ENCODE results near the gene PRDM11.

Gene PRDM11

GRCh38 chr11:45165806-45166603 is 19.6 kb downstream of the PRDM11 start:
- H3K27ac ChIP-seq = no peak overlapping the region
- TF ChIP-seq, protein P1, sequence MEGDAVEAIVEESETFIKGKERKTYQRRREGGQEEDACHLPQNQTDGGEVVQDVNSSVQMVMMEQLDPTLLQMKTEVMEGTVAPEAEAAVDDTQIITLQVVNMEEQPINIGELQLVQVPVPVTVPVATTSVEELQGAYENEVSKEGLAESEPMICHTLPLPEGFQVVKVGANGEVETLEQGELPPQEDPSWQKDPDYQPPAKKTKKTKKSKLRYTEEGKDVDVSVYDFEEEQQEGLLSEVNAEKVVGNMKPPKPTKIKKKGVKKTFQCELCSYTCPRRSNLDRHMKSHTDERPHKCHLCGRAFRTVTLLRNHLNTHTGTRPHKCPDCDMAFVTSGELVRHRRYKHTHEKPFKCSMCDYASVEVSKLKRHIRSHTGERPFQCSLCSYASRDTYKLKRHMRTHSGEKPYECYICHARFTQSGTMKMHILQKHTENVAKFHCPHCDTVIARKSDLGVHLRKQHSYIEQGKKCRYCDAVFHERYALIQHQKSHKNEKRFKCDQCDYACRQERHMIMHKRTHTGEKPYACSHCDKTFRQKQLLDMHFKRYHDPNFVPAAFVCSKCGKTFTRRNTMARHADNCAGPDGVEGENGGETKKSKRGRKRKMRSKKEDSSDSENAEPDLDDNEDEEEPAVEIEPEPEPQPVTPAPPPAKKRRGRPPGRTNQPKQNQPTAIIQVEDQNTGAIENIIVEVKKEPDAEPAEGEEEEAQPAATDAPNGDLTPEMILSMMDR (conservative IDR thresholded peaks at IDR 0.05) = no peak

GRCh38 chr11:45166604-45166897 is 20.1 kb downstream of the PRDM11 start:
- TF ChIP-seq, protein P1 (conservative IDR thresholded peaks at IDR 0.05) = no peak
- H3K27ac ChIP-seq = no peak overlapping the region

- TF ChIP-seq, protein P1 (conservative IDR thresholded peaks at IDR 0.05) = no peak
- no peak overlapping the region for H3K27ac ChIP-seq
Observed at GRCh38 chr11:45167283-45167682, 20.8 kb downstream of the PRDM11 start.

GRCh38 chr11:45168366-45169130 is 22.1 kb downstream of the PRDM11 start:
- TF ChIP-seq, protein P1 (conservative IDR thresholded peaks at IDR 0.05) = no peak
- no peak overlapping the region for H3K27ac ChIP-seq

DNA sequence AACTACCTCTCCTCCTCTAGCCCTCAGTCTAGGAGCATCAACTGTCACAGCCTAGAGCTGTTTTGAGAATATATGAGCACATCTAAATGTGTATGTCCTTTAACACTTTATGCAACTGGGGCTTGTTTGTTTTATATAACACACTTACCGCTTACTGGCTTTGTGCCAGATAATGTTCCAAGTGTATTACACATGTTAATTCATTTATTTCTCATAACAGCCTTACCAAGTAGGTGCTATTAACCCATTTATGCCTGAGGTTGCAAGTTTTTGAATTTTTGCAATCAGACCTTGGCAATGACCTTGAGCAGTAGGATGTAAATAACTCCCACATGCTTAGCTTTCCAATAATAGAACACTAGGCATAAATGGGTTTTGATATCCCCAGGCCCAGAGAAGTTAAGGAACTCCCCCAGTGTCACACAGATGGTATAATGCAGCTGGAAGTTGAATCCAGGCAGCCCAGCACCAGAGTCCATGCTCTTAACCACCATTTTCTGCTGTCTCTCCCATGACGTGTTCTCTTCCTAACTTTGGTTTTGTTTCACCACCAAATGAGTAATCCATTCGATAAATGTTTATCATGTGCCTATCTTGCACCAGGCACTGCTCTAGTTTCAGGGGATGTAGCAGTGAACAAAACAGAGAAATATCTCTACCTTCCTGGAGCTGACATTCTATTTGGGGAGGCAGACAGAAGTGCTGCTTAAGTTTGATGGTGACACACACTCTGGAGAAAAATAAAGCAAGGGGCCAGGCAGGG is 23.1 kb downstream of the PRDM11 start:
- H3K27ac ChIP-seq = no peak overlapping the region
- TF ChIP-seq, protein P1 (conservative IDR thresholded peaks at IDR 0.05) = no peak

DNA sequence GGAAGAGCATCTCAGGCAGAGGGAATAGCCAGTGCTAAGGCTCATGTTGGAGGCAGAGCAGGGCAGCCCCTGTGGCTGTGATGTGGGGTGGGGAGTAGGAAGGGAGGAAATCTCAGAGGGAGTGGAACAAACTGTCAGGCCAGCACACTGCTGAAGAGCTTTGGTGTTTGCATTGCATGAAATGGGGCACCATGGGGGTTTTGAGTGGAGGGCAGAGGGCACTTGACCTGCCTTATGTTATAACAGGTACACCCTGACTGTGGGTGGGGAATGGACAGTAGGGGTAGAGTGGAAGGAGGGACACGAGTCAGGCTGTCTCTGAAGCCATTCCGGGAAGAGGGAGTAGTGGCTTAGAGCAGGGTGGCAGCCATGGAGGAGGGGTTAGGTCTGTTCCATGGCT is 24.0 kb downstream of the PRDM11 start:
- no peak overlapping the region for H3K27ac ChIP-seq
- TF ChIP-seq, protein P1 (conservative IDR thresholded peaks at IDR 0.05) = no peak

DNA sequence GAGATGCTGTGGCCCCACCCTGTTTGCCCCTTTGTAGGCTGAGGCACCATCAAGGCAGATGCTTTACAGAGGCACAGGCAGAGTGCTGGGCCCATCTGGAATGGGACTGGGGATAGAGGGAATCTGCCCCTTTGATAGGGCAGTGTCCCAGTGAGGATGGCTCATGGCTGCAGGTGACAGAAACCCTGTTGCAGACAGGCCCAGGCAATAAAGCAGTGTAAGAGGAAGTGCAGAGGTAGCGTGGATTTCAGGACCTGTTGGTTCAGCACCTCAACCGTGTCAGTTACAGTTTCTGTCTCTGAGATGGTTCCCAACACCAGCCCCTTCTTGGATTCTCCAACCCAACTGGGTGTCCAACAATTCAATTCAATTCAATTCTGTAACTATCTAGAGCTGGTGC is 25.1 kb downstream of the PRDM11 start:
- TF ChIP-seq, protein P1 (conservative IDR thresholded peaks at IDR 0.05) = no peak
- no peak overlapping the region for H3K27ac ChIP-seq
